A673 (cell line): ENCODE measurements around the gene WWP2.

ENCODE experiments used
- CTCF ChIP-seq: fragments of 300-800, 200-600 bp; sonication (generic); conservative IDR thresholded peaks from 2 replicates; pipeline ENCODE4 v1.5.1; 2017; ENCODE audit warnings: low read depth, mild to moderate bottlenecking, antibody characterized with exemption, low read length, moderate library complexity, mixed read lengths
- EZH2 ChIP-seq: fragments of 200-600 bp; sonication (generic); IDR thresholded peaks from 2 replicates; pipeline ENCODE4 v1.6.1; 2017; ENCODE audit warnings: borderline replicate concordance, low read depth, mild to moderate bottlenecking, mixed read lengths, antibody characterized with exemption, low read length; ENCODE audit not compliant: poor library complexity, severe bottlenecking

- no peak for TF ChIP-seq CTCF
- TF ChIP-seq EZH2, result no peak
Measured at GRCh38 chr16:69855592-69855991, 93.5 kb downstream of the WWP2 start.
